ENCODE results near the gene IFT88.

The IFT88 gene

GRCh38 chr13:20566468-20566897 lies 474 bp upstream of the IFT88 start:
- DNase-seq (ENCODE audit: low read depth in 3 of 3), result peak in 2 of 3 experiments; percentile 3 to 7

- DNase-seq (ENCODE audit: low read depth in 3 of 3), result no peak
Observed at GRCh38 chr13:20567881-20568528, 1.0 kb downstream of the IFT88 start.

- DNase-seq (ENCODE audit: low read depth in 3 of 3), result no peak
Observed at GRCh38 chr13:20570517-20570916, 3.6 kb downstream of the IFT88 start.

- no peak for DNase-seq (ENCODE audit: low read depth in 3 of 3)
Observed at GRCh38 chr13:20571676-20572075, 4.7 kb downstream of the IFT88 start.

GRCh38 chr13:20573186-20573585 lies 6.2 kb downstream of the IFT88 start:
- DNase-seq (ENCODE audit: low read depth in 3 of 3), result no peak

GRCh38 chr13:20573636-20574035 lies 6.7 kb downstream of the IFT88 start:
- DNase-seq (ENCODE audit: low read depth in 3 of 3), result no peak

GRCh38 chr13:20579191-20579590 lies 12.2 kb downstream of the IFT88 start:
- DNase-seq (ENCODE audit: low read depth in 3 of 3), result no peak

GRCh38 chr13:20580257-20580656 lies 13.3 kb downstream of the IFT88 start:
- no peak for DNase-seq (ENCODE audit: low read depth in 3 of 3)

GRCh38 chr13:20582026-20582425 lies 15.1 kb downstream of the IFT88 start:
- no peak for DNase-seq (ENCODE audit: low read depth in 3 of 3)

- no peak for DNase-seq (ENCODE audit: low read depth in 3 of 3)
Observed at GRCh38 chr13:20583803-20584293, 16.9 kb downstream of the IFT88 start.

GRCh38 chr13:20585371-20585770 lies 18.4 kb downstream of the IFT88 start:
- no peak for DNase-seq (ENCODE audit: low read depth in 3 of 3)

GRCh38 chr13:20588529-20589110 lies 21.7 kb downstream of the IFT88 start:
- DNase-seq (ENCODE audit: low read depth in 3 of 3), result no peak

- DNase-seq (ENCODE audit: low read depth in 3 of 3), result no peak
Observed at GRCh38 chr13:20590561-20590960, 23.6 kb downstream of the IFT88 start.

- no peak for DNase-seq (ENCODE audit: low read depth in 3 of 3)
Observed at GRCh38 chr13:20592606-20593005, 25.6 kb downstream of the IFT88 start.

- DNase-seq (ENCODE audit: low read depth in 3 of 3), result no peak
Observed at GRCh38 chr13:20594280-20594679, 27.3 kb downstream of the IFT88 start.

GRCh38 chr13:20607015-20607414 lies 40.1 kb downstream of the IFT88 start:
- no peak for DNase-seq (ENCODE audit: low read depth in 3 of 3)

- DNase-seq (ENCODE audit: low read depth in 3 of 3), result no peak
Observed at GRCh38 chr13:20608438-20609020, 41.6 kb downstream of the IFT88 start.

- DNase-seq (ENCODE audit: low read depth in 3 of 3), result no peak
Observed at GRCh38 chr13:20609145-20609544, 42.2 kb downstream of the IFT88 start.

- DNase-seq (ENCODE audit: low read depth in 3 of 3), result no peak
Observed at GRCh38 chr13:20610006-20610405, 43.0 kb downstream of the IFT88 start.

- DNase-seq (ENCODE audit: low read depth in 3 of 3), result no peak
Observed at GRCh38 chr13:20616059-20616797, 49.3 kb downstream of the IFT88 start.

- DNase-seq (ENCODE audit: low read depth in 3 of 3), result no peak
Observed at GRCh38 chr13:20623000-20623399, 56.0 kb downstream of the IFT88 start.

- DNase-seq (ENCODE audit: low read depth in 3 of 3), result no peak
Observed at GRCh38 chr13:20624213-20624612, 57.3 kb downstream of the IFT88 start.

GRCh38 chr13:20633802-20634201 lies 66.8 kb downstream of the IFT88 start:
- DNase-seq (ENCODE audit: low read depth in 3 of 3), result no peak
